22Rv1 (cell line): ENCODE data around the gene ASTN2.

Experiments used
- H3K27ac ChIP-seq: fragments of 450-650 bp; 2 replicates; pipeline ENCODE4 v1.5.1; 2017
- CTCF ChIP-seq: fragments of 450-650 bp; IDR thresholded peaks from 2 replicates; pipeline ENCODE4 v1.5.1; 2017; ENCODE audit warnings: mild to moderate bottlenecking
- ZFX ChIP-seq: fragments of 450-650 bp; IDR thresholded peaks from 2 replicates; pipeline ENCODE4 v1.6.1; 2017; ENCODE audit warnings: antibody characterized with exemption, borderline replicate concordance

Gene ASTN2

GRCh38 chr9:116491659-116492058 lies 923.2 kb downstream of the ASTN2 start:
- TF ChIP-seq ZFX (no peak), CTCF (no peak)
- no peak overlapping the region for H3K27ac ChIP-seq

- TF ChIP-seq ZFX (no peak), CTCF (no peak)
- H3K27ac ChIP-seq = no peak overlapping the region
Observed at GRCh38 chr9:116491219-116491618, 923.6 kb downstream of the ASTN2 start.

- no peak overlapping the region for H3K27ac ChIP-seq
- TF ChIP-seq ZFX = no peak
- no peak for TF ChIP-seq CTCF
Observed at GRCh38 chr9:116490321-116490720, 924.5 kb downstream of the ASTN2 start.

GRCh38 chr9:116488373-116488772 lies 926.5 kb downstream of the ASTN2 start:
- H3K27ac ChIP-seq = no peak overlapping the region
- no peak for TF ChIP-seq CTCF
- TF ChIP-seq ZFX = no peak

- TF ChIP-seq ZFX (no peak), CTCF (no peak)
- no peak overlapping the region for H3K27ac ChIP-seq
Observed at GRCh38 chr9:116484492-116485061, 930.3 kb downstream of the ASTN2 start.

GRCh38 chr9:116483622-116484491 lies 931.0 kb downstream of the ASTN2 start:
- H3K27ac ChIP-seq = no peak overlapping the region
- TF ChIP-seq ZFX (no peak), CTCF (no peak)

GRCh38 chr9:116482740-116483139 lies 932.1 kb downstream of the ASTN2 start:
- TF ChIP-seq ZFX (no peak), CTCF (no peak)
- H3K27ac ChIP-seq = no peak overlapping the region
